Uterus (tissue), 4 donors: ENCODE results near the gene KREMEN1. TPM values are rescaled to one million over a fixed set of nuclear protein-coding genes. Genes with fewer than 3 reads are reported as not detected.

Experiments used
- DNase-seq, 2 donors: peaks; one replicate each; pipeline ENCODE4 v3.0.0-alpha.2; 2019 to 2020
- H3K27ac ChIP-seq, 2 donors: fragments of 200-600 bp; sonication (generic); 1 replicate in 1 of 2; 2 replicates in 1 of 2; pipeline ENCODE4 v1.5.1; 2016 to 2018
- H3K27me3 ChIP-seq, 2 donors: fragments of 200-600 bp; sonication (generic); one replicate each; pipeline ENCODE4 v1.5.1; 2018 to 2019; ENCODE audit warnings: control low read depth in 1 of 2
- H3K36me3 ChIP-seq, 2 donors: fragments of 200-600 bp; sonication (generic); one replicate each; pipeline ENCODE4 v1.5.1; 2019; ENCODE audit warnings: control low read depth in 1 of 2
- H3K4me1 ChIP-seq, 2 donors: fragments of 200-600 bp; sonication (generic); one replicate each; pipeline ENCODE4 v1.5.1; 2018 to 2019; ENCODE audit warnings: control low read depth in 1 of 2
- H3K4me3 ChIP-seq, 2 donors: fragments of 200-600 bp; sonication (generic); 1 replicate in 1 of 2; 2 replicates in 1 of 2; pipeline ENCODE4 v1.5.1; 2018 to 2019; ENCODE audit warnings: mild to moderate bottlenecking in 1 of 2
- H3K9me3 ChIP-seq, 2 donors: fragments of 200-600 bp; sonication (generic); one replicate each; pipeline ENCODE4 v1.5.1; 2019; ENCODE audit warnings: control low read depth in 1 of 2
- CTCF ChIP-seq, 4 experiments: fragments of 200-600 bp in 2 of 4; fragments of 450-650 bp in 2 of 4; sonication (generic) in 2 of 4; IDR thresholded peaks; one replicate each; pipeline ENCODE4 v1.5.1; 2016 to 2019; ENCODE audit warnings: antibody characterized with exemption in 4 of 4, mild to moderate bottlenecking in 2 of 4, moderate library complexity in 1 of 4
- POLR2A ChIP-seq, 2 donors: fragments of 450-650 bp; IDR thresholded peaks; one replicate each; pipeline ENCODE4 v1.6.1; 2016; ENCODE audit warnings: antibody characterized with exemption in 2 of 2, mild to moderate bottlenecking in 1 of 2, moderate library complexity in 1 of 2
- intact Hi-C: fragments of 100-400 bp; cut with DNase I; formaldehyde crosslinking; loops from one replicate; pipeline ENCODE4 v1.15.1; 2023; ENCODE audit warnings: low total_unique reads
- total RNA-seq, 4 donors: library from RNA; depleted of rRNA in 3 of 4; stranded (reverse); fragments of >200 nt in 3 of 4; gene quantifications; one replicate each; pipeline versions ENCODE4 v1.1.0 to v1.2.4, GENCODE V29; 2014 to 2023
- donor health status: DM: yes; HTN: yes; CAD: no.

The KREMEN1 gene
- total RNA-seq, 4 donors from 2014 or later: 5.9 to 25.1 (median 10.2) TPM

- no peak overlapping the region for H3K27ac ChIP-seq
- H3K36me3 ChIP-seq: no peaks in the 10 kb centered on the region
- no peak for DNase-seq
Measured at GRCh38 chr22:29187831-29188230, 115.0 kb downstream of the KREMEN1 start.

GRCh38 chr22:29190051-29190450 is 117.2 kb downstream of the KREMEN1 start:
- H3K27me3 ChIP-seq: no peaks in the 10 kb centered on the region
- DNase-seq: no peak
- no peak for TF ChIP-seq POLR2A (IDR thresholded peaks at IDR 0.05)
- TF ChIP-seq CTCF (IDR thresholded peaks at IDR 0.05): no peak
- no peaks in the 10 kb centered on the region for H3K9me3 ChIP-seq
- no peaks in the 10 kb centered on the region for H3K4me1 ChIP-seq
- no peak overlapping the region for H3K4me3 ChIP-seq
- intact Hi-C loops: no loop called here
- no peak overlapping the region for H3K27ac ChIP-seq
- no peaks in the 10 kb centered on the region for H3K36me3 ChIP-seq

More at GRCh38 chr22:29187831-29188230, 115.0 kb downstream of the KREMEN1 start:
- Histone ChIP-seq H3K9me3 (no peaks in the 10 kb centered on the region), H3K27me3 (no peaks in the 10 kb centered on the region), H3K4me1 (no peaks in the 10 kb centered on the region), H3K4me3 (no peak overlapping the region)
- intact Hi-C loops: no loop called here
- TF ChIP-seq CTCF (IDR thresholded peaks at IDR 0.05) (no peak), POLR2A (IDR thresholded peaks at IDR 0.05) (no peak)

- Histone ChIP-seq H3K9me3 (no peaks in the 10 kb centered on the region), H3K36me3 (no peaks in the 10 kb centered on the region), H3K27me3 (no peaks in the 10 kb centered on the region), H3K4me1 (no peaks in the 10 kb centered on the region), H3K27ac (no peak overlapping the region), H3K4me3 (no peak overlapping the region)
- DNase-seq: no peak
- no peak for TF ChIP-seq POLR2A (IDR thresholded peaks at IDR 0.05)
- intact Hi-C loops: no loop called here
Measured at GRCh38 chr22:29190918-29191317, 118.1 kb downstream of the KREMEN1 start.

DNA sequence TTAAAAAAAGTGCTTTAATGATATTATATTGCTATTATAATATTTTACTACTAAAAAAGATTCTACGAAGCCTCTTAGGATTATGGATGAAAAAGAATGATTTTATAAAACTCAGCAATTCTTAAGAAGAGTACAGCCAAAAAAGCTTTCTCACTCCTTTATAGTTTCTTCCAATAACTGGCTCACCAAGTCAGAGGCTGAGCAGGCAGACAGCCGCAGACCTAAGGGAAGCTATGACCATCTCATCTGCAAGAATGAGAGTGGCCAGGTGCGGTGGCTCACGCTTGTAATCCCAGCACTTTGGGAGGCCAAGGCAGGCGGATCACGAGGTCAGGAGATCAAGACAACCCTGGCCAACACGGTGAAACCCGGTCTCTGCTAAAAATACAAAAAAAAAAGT is 120.2 kb downstream of the KREMEN1 start:
- no peak for DNase-seq
- H3K27ac ChIP-seq: no peak overlapping the region
- H3K27me3 ChIP-seq: no peaks in the 10 kb centered on the region
- TF ChIP-seq POLR2A (IDR thresholded peaks at IDR 0.05): no peak
- TF ChIP-seq CTCF (IDR thresholded peaks at IDR 0.05): no peak
- no peaks in the 10 kb centered on the region for H3K36me3 ChIP-seq
- no peaks in the 10 kb centered on the region for H3K9me3 ChIP-seq
- no peaks in the 10 kb centered on the region for H3K4me1 ChIP-seq
- intact Hi-C loops: no loop called here
- no peak overlapping the region for H3K4me3 ChIP-seq

- intact Hi-C loops: no loop called here
- TF ChIP-seq CTCF (IDR thresholded peaks at IDR 0.05): no peak
- TF ChIP-seq POLR2A (IDR thresholded peaks at IDR 0.05): no peak
- H3K4me3 ChIP-seq: no peak overlapping the region
- no peaks in the 10 kb centered on the region for H3K27me3 ChIP-seq
- no peaks in the 10 kb centered on the region for H3K36me3 ChIP-seq
- H3K4me1 ChIP-seq: no peaks in the 10 kb centered on the region
- no peak for DNase-seq
- H3K27ac ChIP-seq: no peak overlapping the region
- H3K9me3 ChIP-seq: no peaks in the 10 kb centered on the region
Measured at GRCh38 chr22:29194184-29194583, 121.3 kb downstream of the KREMEN1 start.
